B cell (primary cell): ENCODE results near the gene TBX21. TPM values are rescaled to one million over a fixed set of nuclear protein-coding genes. Genes with fewer than 3 reads are reported as not detected.

ENCODE experiments used
- ATAC-seq: fragments of 200-7000 bp; cut with Tn5 transposase; one replicate; pipeline ENCODE4 v1.10.0; 2021; ENCODE audit warnings: low read depth, mild to moderate bottlenecking, moderate number of reproducible peaks, moderate library complexity
- CTCF ChIA-PET: fragments of 350-600 bp; sonication (Branson Sonifier 250); formaldehyde crosslinking; loops from one replicate; lab custom pipeline; 2021; ENCODE audit warnings: antibody characterized with exemption, inconsistent platforms; lab: Charles Lee
- POLR2A ChIA-PET: fragments of 350-600 bp; sonication (Branson Sonifier 250); formaldehyde crosslinking; loops from one replicate; lab custom pipeline; 2021; ENCODE audit warnings: antibody characterized with exemption; lab: Charles Lee
- DNase-seq: peaks from one replicate; pipeline ENCODE4 v3.0.0; 2013
- H2AFZ ChIP-seq: 2 replicates; pipeline ENCODE4 v1.6.1; 2012; ENCODE audit warnings: mild to moderate bottlenecking, low read depth, low read length; ENCODE audit not compliant: insufficient read depth, poor library complexity, severe bottlenecking
- H3K27ac ChIP-seq, 2 donors: 1 replicate in 1 of 2; 2 replicates in 1 of 2; pipeline ENCODE4 v1.5.1; 2012 to 2013; ENCODE audit warnings: low read length in 2 of 2, mild to moderate bottlenecking in 2 of 2, moderate library complexity in 1 of 2
- H3K27me3 ChIP-seq, 4 experiments: fragments of 200-600 bp in 1 of 4; sonication (generic) in 1 of 4; replicated peaks in 1 of 4; 1 replicate in 2 of 4; 2 replicates in 2 of 4; pipeline versions ENCODE4 v1.6.1 to v1.7.0; 2013 to 2016; ENCODE audit warnings: low read length in 3 of 4, mild to moderate bottlenecking in 2 of 4, mixed read lengths in 1 of 4, moderate library complexity in 1 of 4; ENCODE audit not compliant: insufficient read depth in 4 of 4, control insufficient read depth in 3 of 4; ENCODE audit errors: control extremely low read depth in 1 of 4
- H3K36me3 ChIP-seq, 2 experiments: replicated peaks in 1 of 2; 1 replicate in 1 of 2; 2 replicates in 1 of 2; pipeline versions ENCODE4 v1.6.1 to v1.7.1; 2013; ENCODE audit warnings: low read length in 1 of 2; ENCODE audit not compliant: insufficient read depth in 2 of 2, control insufficient read depth in 1 of 2; ENCODE audit errors: control extremely low read depth in 1 of 2, extremely low read depth in 1 of 2
- H3K4me1 ChIP-seq, 2 donors: fragments of 200-600 bp in 1 of 2; sonication (generic) in 1 of 2; 1 replicate in 1 of 2; 2 replicates in 1 of 2; pipeline versions ENCODE4 v1.5.1 to v1.6.1; 2013 to 2017; ENCODE audit warnings: low read length in 2 of 2; ENCODE audit not compliant: control insufficient read depth in 2 of 2, insufficient read depth in 2 of 2
- H3K4me2 ChIP-seq: replicated peaks from 2 replicates; pipeline ENCODE3; 2012; ENCODE audit warnings: mild to moderate bottlenecking, low read depth, low read length; ENCODE audit not compliant: poor library complexity, severe bottlenecking
- H3K4me3 ChIP-seq, 5 experiments: fragments of 200-600 bp in 1 of 5; sonication (generic) in 1 of 5; 1 replicate in 3 of 5; 2 replicates in 2 of 5; pipeline versions ENCODE4 v1.5.1 to v1.7.0; 2011 to 2016; ENCODE audit warnings: low read length in 4 of 5, mild to moderate bottlenecking in 4 of 5, low read depth in 2 of 5, control low read depth in 1 of 5, moderate library complexity in 1 of 5; ENCODE audit not compliant: insufficient read depth in 1 of 5; ENCODE audit errors: control extremely low read depth in 1 of 5, extremely low read depth in 1 of 5
- H3K79me2 ChIP-seq: fragments of 200-600 bp; sonication (generic); one replicate; pipeline ENCODE4 v1.6.0; 2016; ENCODE audit warnings: low read length; ENCODE audit not compliant: control insufficient read depth, insufficient read depth
- H3K9ac ChIP-seq: fragments of 200-600 bp; sonication (generic); 2 replicates; pipeline ENCODE4 v1.6.1; 2017; ENCODE audit warnings: mild to moderate bottlenecking, low read length, moderate library complexity
- H3K9me3 ChIP-seq, 3 donors: one replicate each; pipeline versions ENCODE4 v1.6.1 to v1.7.1; 2013; ENCODE audit warnings: low read length in 2 of 3; ENCODE audit not compliant: control insufficient read depth in 2 of 3, insufficient read depth in 1 of 3; ENCODE audit errors: control extremely low read depth in 1 of 3
- H4K20me1 ChIP-seq: 2 replicates; pipeline ENCODE4 v1.6.0; 2012; ENCODE audit warnings: mild to moderate bottlenecking, low read length; ENCODE audit not compliant: insufficient read depth, control insufficient read depth, poor library complexity, severe bottlenecking
- H3K27ac Mint-ChIP-seq: one replicate; pipeline ENCODE4 v1.8.0; 2021; ENCODE audit warnings: mixed read lengths
- H3K27me3 Mint-ChIP-seq: one replicate; pipeline ENCODE4 v1.8.0; 2021; ENCODE audit warnings: mixed read lengths
- H3K4me1 Mint-ChIP-seq: one replicate; pipeline ENCODE4 v1.8.0; 2021; ENCODE audit warnings: mixed read lengths
- H3K4me3 Mint-ChIP-seq: one replicate; pipeline ENCODE4 v1.8.0; 2021; ENCODE audit warnings: mixed read lengths
- H3K9me3 Mint-ChIP-seq: one replicate; pipeline ENCODE4 v1.8.0; 2022; ENCODE audit warnings: mixed read lengths; ENCODE audit not compliant: insufficient read depth
- EZH2 ChIP-seq: IDR thresholded peaks from 2 replicates; pipeline ENCODE4 v1.6.1; 2012; ENCODE audit warnings: borderline replicate concordance, low read depth, mild to moderate bottlenecking, moderate library complexity, low read length; ENCODE audit not compliant: insufficient read depth, poor library complexity, severe bottlenecking
- WGBS: methylation state at CpG from one replicate; pipeline ENCODE4 v1.1.5; 2013; ENCODE audit warnings: missing lambda C conversion rate; ENCODE audit not compliant: insufficient coverage; 5-methylcytosine and 5-hydroxymethylcytosine counted together
- intact Hi-C: fragments of 100-400 bp; cut with micrococcal nuclease; formaldehyde crosslinking; loops from one replicate; pipeline ENCODE4 v1.10.0; 2022
- polyA plus RNA-seq: library from polyadenylated mRNA; depleted of rRNA; stranded (reverse); fragments of >200 nt; gene quantifications from 2 replicates; pipeline ENCODE4 v1.2.3, GENCODE V29; 2012
- total RNA-seq, 2 donors: library from RNA; stranded (reverse); fragments of 120-200 nt in 1 of 2; gene quantifications; 1 replicate in 1 of 2; 2 replicates in 1 of 2; pipeline versions ENCODE4 v1.2.3 to v1.2.4, GENCODE V29; 2013 to 2022
- TF ChIP-seq, protein P1 (sequence below): fragments of 200-600 bp; IDR thresholded peaks from one replicate; pipeline ENCODE4 v1.8.0; 2022; ENCODE audit warnings: antibody characterized with exemption, mild to moderate bottlenecking

Gene TBX21
- total and polyA plus RNA-seq, 2 donors (not counting 1 experiment from before 2014, with no cell fraction given), result 10.8 TPM

- H3K9ac ChIP-seq, result no peak overlapping the region
- TF ChIP-seq, protein P1, sequence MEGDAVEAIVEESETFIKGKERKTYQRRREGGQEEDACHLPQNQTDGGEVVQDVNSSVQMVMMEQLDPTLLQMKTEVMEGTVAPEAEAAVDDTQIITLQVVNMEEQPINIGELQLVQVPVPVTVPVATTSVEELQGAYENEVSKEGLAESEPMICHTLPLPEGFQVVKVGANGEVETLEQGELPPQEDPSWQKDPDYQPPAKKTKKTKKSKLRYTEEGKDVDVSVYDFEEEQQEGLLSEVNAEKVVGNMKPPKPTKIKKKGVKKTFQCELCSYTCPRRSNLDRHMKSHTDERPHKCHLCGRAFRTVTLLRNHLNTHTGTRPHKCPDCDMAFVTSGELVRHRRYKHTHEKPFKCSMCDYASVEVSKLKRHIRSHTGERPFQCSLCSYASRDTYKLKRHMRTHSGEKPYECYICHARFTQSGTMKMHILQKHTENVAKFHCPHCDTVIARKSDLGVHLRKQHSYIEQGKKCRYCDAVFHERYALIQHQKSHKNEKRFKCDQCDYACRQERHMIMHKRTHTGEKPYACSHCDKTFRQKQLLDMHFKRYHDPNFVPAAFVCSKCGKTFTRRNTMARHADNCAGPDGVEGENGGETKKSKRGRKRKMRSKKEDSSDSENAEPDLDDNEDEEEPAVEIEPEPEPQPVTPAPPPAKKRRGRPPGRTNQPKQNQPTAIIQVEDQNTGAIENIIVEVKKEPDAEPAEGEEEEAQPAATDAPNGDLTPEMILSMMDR, result no peak
- no peak for TF ChIP-seq EZH2
- Mint-ChIP-seq H3K4me1 (peaks cover 32% of the 10 kb centered on the region), H3K4me3 (peak overlapping the region; percentile 37), H3K9me3 (no peaks in the 10 kb centered on the region), H3K27ac (peak overlapping the region; percentile 35), H3K27me3 (peaks cover 8% of the 10 kb centered on the region)
- peak overlapping the region; percentile 0 for H3K4me2 ChIP-seq
- ChIA-PET CTCF (interaction anchor here (0.6 to 8.6 kb wide), 14 partner anchors 9 to 125 kb away, joined by 3 to 108 read pairs (median 5); partner anchors contain the start of genes KPNB1 and TBX21), POLR2A (no interaction called here)
- no peaks in the 10 kb centered on the region for H4K20me1 ChIP-seq
- no peak overlapping the region for H2AFZ ChIP-seq
- ATAC-seq (no peak), DNase-seq (no peak)
- intact Hi-C loops, result no loop called here
- 75% methylated on average over 8 of the region's 11 CpGs for WGBS
- peaks cover 0 to 4% (median 0%) of the 10 kb centered on the region in 4 experiments for H3K27me3 ChIP-seq
- H3K9me3 ChIP-seq, result no peaks in the 10 kb centered on the region
- peaks cover 0 to 2% of the 10 kb centered on the region in 2 experiments for H3K36me3 ChIP-seq
- peaks cover 24% of the 10 kb centered on the region for H3K79me2 ChIP-seq
- H3K27ac ChIP-seq, result no peak overlapping the region
- H3K4me1 ChIP-seq, result peaks cover 7 to 23% of the 10 kb centered on the region in 2 donors
- H3K4me3 ChIP-seq, result no peak overlapping the region
Observed at GRCh38 chr17:47741109-47741792, 8.2 kb downstream of the TBX21 start.

GRCh38 chr17:47741793-47742145 is 8.7 kb downstream of the TBX21 start:
- Histone ChIP-seq H3K4me2 (no peak overlapping the region), H3K9ac (no peak overlapping the region), H2AFZ (no peak overlapping the region), H3K4me1 (peaks cover 7 to 19% of the 10 kb centered on the region in 2 donors), H3K4me3 (no peak overlapping the region), H3K79me2 (peaks cover 24% of the 10 kb centered on the region), H3K27me3 (peaks cover 0 to 4% (median 0%) of the 10 kb centered on the region in 4 experiments), H3K27ac (no peak overlapping the region), H4K20me1 (no peaks in the 10 kb centered on the region), H3K36me3 (peaks cover 0 to 2% of the 10 kb centered on the region in 2 experiments), H3K9me3 (no peaks in the 10 kb centered on the region)
- intact Hi-C loops, result loop anchor here (1.0 kb wide), 3 partner anchors 8 to 77 kb away; partner anchors contain the start of gene TBX21
- Mint-ChIP-seq H3K4me3 (peak overlapping the region; percentile 37), H3K4me1 (peaks cover 28% of the 10 kb centered on the region), H3K9me3 (no peaks in the 10 kb centered on the region), H3K27me3 (peaks cover 8% of the 10 kb centered on the region), H3K27ac (peak overlapping the region; percentile 35)
- CTCF ChIA-PET, result interaction anchor here (0.6 to 8.6 kb wide), 12 partner anchors 9 to 125 kb away, joined by 3 to 108 read pairs (median 5); partner anchors contain the start of genes KPNB1 and TBX21
- ATAC-seq (no peak), DNase-seq (no peak)
- no peak for TF ChIP-seq EZH2
- TF ChIP-seq, protein P1, result no peak
- 50% methylated on average over 3 of the region's 9 CpGs for WGBS
- POLR2A ChIA-PET, result no interaction called here
